Ascending aorta (tissue), 2 donors: Measurements from ENCODE around the gene TMEM54. TPM values are rescaled to one million over a fixed set of nuclear protein-coding genes. Genes with fewer than 3 reads are reported as not detected.

Experiments
- DNase-seq, 2 donors: peaks; one replicate each; pipeline ENCODE4 v3.0.0-alpha.2; 2019; ENCODE audit warnings: low spot score in 2 of 2
- H3K27ac ChIP-seq, 2 donors: fragments of 200-600 bp; sonication (generic); one replicate each; pipeline ENCODE4 v1.5.1; 2016 to 2017; ENCODE audit warnings: mild to moderate bottlenecking in 1 of 2
- H3K27me3 ChIP-seq: fragments of 200-600 bp; sonication (generic); one replicate; pipeline ENCODE4 v1.5.1; 2017
- H3K36me3 ChIP-seq, 2 donors: fragments of 200-600 bp; sonication (generic); one replicate each; pipeline ENCODE4 v1.5.1; 2016
- H3K4me1 ChIP-seq, 2 donors: fragments of 200-600 bp; sonication (generic); one replicate each; pipeline ENCODE4 v1.5.1; 2016 to 2017; ENCODE audit warnings: mild to moderate bottlenecking in 1 of 2
- H3K4me3 ChIP-seq, 2 donors: fragments of 200-600 bp; sonication (generic); one replicate each; pipeline ENCODE4 v1.5.1; 2016 to 2017; ENCODE audit warnings: mild to moderate bottlenecking in 1 of 2
- H3K9me3 ChIP-seq, 2 donors: fragments of 200-600 bp; sonication (generic); one replicate each; pipeline ENCODE4 v1.5.1; 2016
- intact Hi-C: fragments of 100-400 bp; cut with DNase I; formaldehyde crosslinking; loops from one replicate; pipeline ENCODE4 v1.15.1; 2023
- total RNA-seq: library from RNA; depleted of rRNA; stranded (reverse); fragments of >200 nt; gene quantifications from one replicate; pipeline ENCODE4 v1.1.0, GENCODE V29; 2016
- TF ChIP-seq, protein P1 (sequence below), 3 experiments: fragments of 200-600 bp in 2 of 3; fragments of 450-650 bp in 1 of 3; sonication (generic) in 2 of 3; IDR thresholded peaks; one replicate each; pipeline ENCODE4 v1.5.1; 2016 to 2019; ENCODE audit warnings: antibody characterized with exemption in 3 of 3, mild to moderate bottlenecking in 1 of 3, moderate library complexity in 1 of 3

Gene TMEM54
- total RNA-seq, 1 donor from 2014 or later: 60.9 TPM

DNA sequence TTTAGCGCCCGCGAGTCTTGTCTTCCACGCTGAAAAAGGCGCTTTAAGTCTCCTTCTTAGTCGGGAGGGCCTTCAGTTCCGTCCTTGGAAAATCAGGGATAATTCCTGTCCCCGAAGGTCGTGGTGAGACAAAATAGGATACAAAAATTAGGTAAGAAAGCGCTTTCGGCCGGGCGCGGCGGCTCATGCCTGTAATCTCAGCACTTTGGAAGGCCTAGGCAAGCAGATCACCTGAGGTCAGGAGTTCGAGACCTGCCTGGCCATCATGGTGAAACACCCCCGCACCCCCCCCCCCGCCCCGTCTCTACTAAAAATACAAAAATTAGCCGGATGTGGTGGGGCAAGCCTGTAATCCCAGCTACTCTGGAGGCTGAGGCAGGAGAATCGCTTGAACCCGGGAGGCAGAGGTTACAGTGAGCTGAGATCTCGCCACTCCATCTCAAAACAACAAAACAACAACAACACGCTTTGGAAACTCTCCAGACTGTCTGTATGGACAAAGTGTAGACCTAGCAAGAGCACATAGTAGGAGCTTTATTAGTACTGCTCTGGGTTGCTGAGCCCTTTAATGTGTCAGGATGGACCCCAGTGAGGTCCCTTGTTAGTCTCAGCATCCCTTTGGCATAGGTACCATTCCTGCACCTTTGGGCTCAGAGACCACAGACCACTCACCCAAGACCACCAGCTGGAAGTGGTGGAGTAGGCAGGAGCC lies 790 bp upstream of the TMEM54 start:
- TF ChIP-seq, protein P1, sequence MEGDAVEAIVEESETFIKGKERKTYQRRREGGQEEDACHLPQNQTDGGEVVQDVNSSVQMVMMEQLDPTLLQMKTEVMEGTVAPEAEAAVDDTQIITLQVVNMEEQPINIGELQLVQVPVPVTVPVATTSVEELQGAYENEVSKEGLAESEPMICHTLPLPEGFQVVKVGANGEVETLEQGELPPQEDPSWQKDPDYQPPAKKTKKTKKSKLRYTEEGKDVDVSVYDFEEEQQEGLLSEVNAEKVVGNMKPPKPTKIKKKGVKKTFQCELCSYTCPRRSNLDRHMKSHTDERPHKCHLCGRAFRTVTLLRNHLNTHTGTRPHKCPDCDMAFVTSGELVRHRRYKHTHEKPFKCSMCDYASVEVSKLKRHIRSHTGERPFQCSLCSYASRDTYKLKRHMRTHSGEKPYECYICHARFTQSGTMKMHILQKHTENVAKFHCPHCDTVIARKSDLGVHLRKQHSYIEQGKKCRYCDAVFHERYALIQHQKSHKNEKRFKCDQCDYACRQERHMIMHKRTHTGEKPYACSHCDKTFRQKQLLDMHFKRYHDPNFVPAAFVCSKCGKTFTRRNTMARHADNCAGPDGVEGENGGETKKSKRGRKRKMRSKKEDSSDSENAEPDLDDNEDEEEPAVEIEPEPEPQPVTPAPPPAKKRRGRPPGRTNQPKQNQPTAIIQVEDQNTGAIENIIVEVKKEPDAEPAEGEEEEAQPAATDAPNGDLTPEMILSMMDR (IDR thresholded peaks at IDR 0.05): peak in 1 of 3 experiments; percentile 2
- DNase-seq: no peak
- no peaks in the 10 kb centered on the region for H3K36me3 ChIP-seq
- no peaks in the 10 kb centered on the region for H3K27me3 ChIP-seq
- H3K4me3 ChIP-seq: peak overlapping the region; percentile 78 to 97
- no peak overlapping the region for H3K27ac ChIP-seq
- intact Hi-C loops: no loop called here
- H3K4me1 ChIP-seq: peaks cover 4 to 6% of the 10 kb centered on the region in 2 donors
- H3K9me3 ChIP-seq: no peaks in the 10 kb centered on the region

DNA sequence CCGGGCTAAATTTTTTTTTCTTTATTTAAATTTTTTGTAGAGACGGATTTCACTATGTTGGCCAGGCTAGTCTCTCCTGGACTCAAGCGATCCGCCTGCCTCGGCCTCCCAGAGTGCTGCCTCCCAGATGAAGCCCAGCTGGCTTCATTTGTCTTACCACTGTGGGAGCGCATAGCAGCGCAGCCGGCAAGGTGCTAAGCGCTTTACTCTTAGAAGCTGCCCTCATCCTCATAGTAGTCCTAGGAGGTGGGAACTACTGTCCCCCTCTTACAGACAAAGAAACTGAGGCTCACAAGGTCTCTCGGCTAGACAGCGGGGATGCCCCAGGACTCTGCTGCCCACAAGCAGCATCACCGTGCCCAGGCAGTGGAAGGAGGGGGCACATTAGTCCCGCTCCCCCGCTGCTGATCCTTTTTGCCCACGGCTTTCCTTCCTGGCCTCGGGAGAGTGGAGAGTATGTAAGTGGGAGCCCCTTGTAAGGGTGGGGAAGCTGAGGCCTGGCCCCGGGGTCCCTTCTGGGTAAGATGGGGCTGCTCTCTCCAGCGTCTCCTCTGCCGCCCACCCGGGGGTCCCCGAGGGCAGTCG lies 726 bp downstream of the TMEM54 start:
- no peak for DNase-seq
- TF ChIP-seq, protein P1 (IDR thresholded peaks at IDR 0.05): no peak
- intact Hi-C loops: no loop called here
- Histone ChIP-seq H3K36me3 (no peaks in the 10 kb centered on the region), H3K27me3 (no peaks in the 10 kb centered on the region), H3K27ac (no peak overlapping the region), H3K4me3 (peak overlapping the region; percentile 78 to 97), H3K4me1 (peaks cover 4 to 6% of the 10 kb centered on the region in 2 donors), H3K9me3 (no peaks in the 10 kb centered on the region)

DNA sequence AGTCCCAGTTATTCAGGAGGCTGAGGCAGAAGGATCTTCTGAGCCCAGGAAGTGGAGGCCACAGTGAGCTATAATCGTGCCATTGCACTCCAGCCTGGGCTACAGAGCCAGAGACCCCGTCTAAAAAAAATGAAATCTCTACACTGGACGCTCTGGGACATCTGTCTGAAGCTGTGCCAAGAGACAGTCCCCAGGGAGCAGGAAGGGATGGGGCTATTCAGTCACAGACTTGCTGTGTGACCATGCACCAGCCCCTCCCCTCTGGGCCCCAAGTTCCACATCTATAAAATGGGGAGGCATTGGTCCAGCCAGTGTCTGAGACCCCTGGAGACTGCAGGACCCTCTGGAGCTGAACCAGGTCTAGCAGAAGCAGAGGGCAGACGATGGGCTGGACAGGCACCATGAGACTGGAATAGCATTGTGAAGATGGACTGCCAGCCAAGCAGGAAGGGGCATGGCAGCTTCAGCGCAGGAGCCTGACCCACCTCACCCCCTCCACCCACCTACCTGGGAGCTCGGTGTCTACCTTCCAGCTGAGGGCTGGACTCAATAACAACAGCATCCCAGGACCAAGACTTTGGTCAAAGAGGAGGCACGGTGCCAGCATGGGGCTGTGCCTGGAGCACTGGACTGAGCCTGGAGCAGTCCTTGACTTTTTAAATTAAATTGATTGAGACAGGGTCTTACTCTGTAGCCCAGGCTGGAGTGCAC lies 1.4 kb downstream of the TMEM54 start:
- Histone ChIP-seq H3K27ac (no peak overlapping the region), H3K4me3 (no peak overlapping the region), H3K9me3 (no peaks in the 10 kb centered on the region), H3K36me3 (no peaks in the 10 kb centered on the region), H3K4me1 (peaks cover 4 to 6% of the 10 kb centered on the region in 2 donors), H3K27me3 (no peaks in the 10 kb centered on the region)
- TF ChIP-seq, protein P1 (IDR thresholded peaks at IDR 0.05): no peak
- intact Hi-C loops: no loop called here
- no peak for DNase-seq

DNA sequence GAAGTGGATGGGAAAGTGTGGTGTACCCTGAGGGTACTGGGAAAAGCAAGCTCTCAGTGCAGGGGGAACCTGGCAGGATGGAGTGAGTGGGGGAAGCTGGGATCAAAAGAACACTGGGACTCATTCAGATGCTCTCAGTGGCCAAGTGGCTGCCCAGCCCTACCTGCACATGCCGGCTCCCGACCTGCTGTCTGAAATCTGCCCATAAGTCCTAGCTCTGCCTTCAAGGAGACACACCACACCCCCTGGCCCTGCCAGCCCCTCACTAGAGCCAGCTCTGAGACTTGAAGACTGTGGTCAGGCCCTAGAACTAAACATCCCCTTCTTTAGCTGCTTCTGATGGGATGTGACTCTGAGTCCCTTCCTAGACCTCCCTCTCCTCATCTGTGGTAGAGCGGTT lies 2.2 kb downstream of the TMEM54 start:
- DNase-seq: no peak

DNA sequence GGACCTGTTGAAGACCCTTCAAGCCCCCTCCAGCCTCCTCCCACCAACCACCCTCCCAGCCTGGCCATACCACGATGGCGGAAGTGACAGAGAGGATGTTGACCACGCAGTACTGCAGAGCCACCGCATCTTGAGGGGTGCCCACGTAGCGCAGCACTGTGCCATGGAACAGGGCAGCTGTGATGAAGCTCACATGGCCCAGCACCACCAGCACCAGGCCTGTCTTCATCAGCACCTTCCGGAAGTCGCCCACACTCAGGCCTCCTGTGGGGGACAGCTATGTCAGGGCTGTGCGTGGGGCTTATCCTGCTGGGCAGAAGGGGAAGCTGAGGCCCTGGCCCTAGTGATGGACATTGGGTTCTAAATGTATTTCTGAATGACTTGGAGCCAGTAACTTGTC lies 3.1 kb downstream of the TMEM54 start:
- Histone ChIP-seq H3K27ac (no peak overlapping the region), H3K36me3 (no peaks in the 10 kb centered on the region), H3K4me3 (no peak overlapping the region), H3K9me3 (no peaks in the 10 kb centered on the region), H3K4me1 (peaks cover 6 to 8% of the 10 kb centered on the region in 2 donors), H3K27me3 (no peaks in the 10 kb centered on the region)
- DNase-seq: no peak
- intact Hi-C loops: no loop called here
- TF ChIP-seq, protein P1 (IDR thresholded peaks at IDR 0.05): no peak

More for the DNA sequence above, 2.2 kb downstream of the TMEM54 start:
- Histone ChIP-seq H3K4me1 (peaks cover 4 to 6% of the 10 kb centered on the region in 2 donors), H3K4me3 (no peak overlapping the region), H3K27me3 (no peaks in the 10 kb centered on the region), H3K27ac (no peak overlapping the region), H3K9me3 (no peaks in the 10 kb centered on the region), H3K36me3 (no peaks in the 10 kb centered on the region)
- intact Hi-C loops: no loop called here
- TF ChIP-seq, protein P1 (IDR thresholded peaks at IDR 0.05): no peak
